Measurements from ENCODE around the gene ZMIZ1.

The ZMIZ1 gene

GRCh38 chr10:79208251-79208983, 139.7 kb downstream of the ZMIZ1 start:
- DNase-seq (ENCODE audit: low read depth), result no peak

GRCh38 chr10:79209340-79209739, 140.6 kb downstream of the ZMIZ1 start:
- no peak for DNase-seq (ENCODE audit: low read depth)

GRCh38 chr10:79209831-79210230, 141.1 kb downstream of the ZMIZ1 start:
- no peak for DNase-seq (ENCODE audit: low read depth)

- DNase-seq (ENCODE audit: low read depth), result no peak
These were observed 141.9 kb downstream of the ZMIZ1 start for GRCh38 chr10:79210672-79211071.

- no peak for DNase-seq (ENCODE audit: low read depth)
These were observed 142.8 kb downstream of the ZMIZ1 start for GRCh38 chr10:79211616-79212015.

- no peak for DNase-seq (ENCODE audit: low read depth)
These were observed 146.8 kb downstream of the ZMIZ1 start for GRCh38 chr10:79215531-79215930.

- DNase-seq (ENCODE audit: low read depth), result no peak
These were observed 150.7 kb downstream of the ZMIZ1 start for GRCh38 chr10:79219322-79219957.

GRCh38 chr10:79220307-79220706, 151.5 kb downstream of the ZMIZ1 start:
- no peak for DNase-seq (ENCODE audit: low read depth)

- no peak for DNase-seq (ENCODE audit: low read depth)
These were observed 152.6 kb downstream of the ZMIZ1 start for GRCh38 chr10:79221110-79222051.

- DNase-seq (ENCODE audit: low read depth), result no peak
These were observed 153.4 kb downstream of the ZMIZ1 start for GRCh38 chr10:79222186-79222585.

- no peak for DNase-seq (ENCODE audit: low read depth)
These were observed 154.6 kb downstream of the ZMIZ1 start for GRCh38 chr10:79223091-79224048.

GRCh38 chr10:79224263-79224949, 155.6 kb downstream of the ZMIZ1 start:
- DNase-seq (ENCODE audit: low read depth), result no peak

- DNase-seq (ENCODE audit: low read depth), result no peak
These were observed 156.2 kb downstream of the ZMIZ1 start for GRCh38 chr10:79224992-79225391.

- no peak for DNase-seq (ENCODE audit: low read depth)
These were observed 157.9 kb downstream of the ZMIZ1 start for GRCh38 chr10:79226391-79227245.

GRCh38 chr10:79229071-79229541, 160.3 kb downstream of the ZMIZ1 start:
- no peak for DNase-seq (ENCODE audit: low read depth)

GRCh38 chr10:79229830-79230327, 161.1 kb downstream of the ZMIZ1 start:
- DNase-seq (ENCODE audit: low read depth), result no peak

GRCh38 chr10:79230328-79230830, 161.6 kb downstream of the ZMIZ1 start:
- DNase-seq (ENCODE audit: low read depth), result no peak

GRCh38 chr10:79230850-79231249, 162.1 kb downstream of the ZMIZ1 start:
- DNase-seq (ENCODE audit: low read depth), result no peak

- no peak for DNase-seq (ENCODE audit: low read depth)
These were observed 163.1 kb downstream of the ZMIZ1 start for GRCh38 chr10:79231908-79232307.
